HG03103 (cell line): ENCODE results near the gene DHODH.
"Not testable (repeated sequence)": the region's sequence is repeated elsewhere in the genome, so short reads cannot be mapped to it uniquely, and the experiment has no call there.

Experiments used
- ATAC-seq: cut with Tn5 transposase; IDR thresholded peaks from one replicate; pipeline ENCODE4 v1.9.1; 2021; ENCODE audit warnings: low read depth; ENCODE audit not compliant: unreplicated experiment

The DHODH gene

GRCh38 chr16:72050769-72051464 lies 42.4 kb downstream of the DHODH start:
- ATAC-seq: no peak

GRCh38 chr16:72051818-72052217 lies 43.3 kb downstream of the DHODH start:
- no peak for ATAC-seq

- ATAC-seq: not testable (repeated sequence)
These were observed 45.8 kb downstream of the DHODH start, which contains the start of gene HP for GRCh38 chr16:72054254-72054847. Gene HP (plus strand): TSS chr16:72054505. CDS start chr16:72054653, 148 bp downstream.

GRCh38 chr16:72055911-72056310 lies 47.4 kb downstream of the DHODH start:
- ATAC-seq: no peak

- not testable (repeated sequence) for ATAC-seq
These were observed 48.8 kb downstream of the DHODH start for GRCh38 chr16:72057313-72057712.

- ATAC-seq: not testable (repeated sequence)
These were observed 50.5 kb downstream of the DHODH start for GRCh38 chr16:72059060-72059459.

GRCh38 chr16:72060405-72060804 lies 51.9 kb downstream of the DHODH start:
- ATAC-seq: no peak

GRCh38 chr16:72061564-72061963 lies 53.0 kb downstream of the DHODH start:
- ATAC-seq: no peak

GRCh38 chr16:72064361-72064894 lies 55.9 kb downstream of the DHODH start:
- no peak for ATAC-seq

GRCh38 chr16:72066747-72067146 lies 58.2 kb downstream of the DHODH start:
- ATAC-seq: no peak

- no peak for ATAC-seq
These were observed 60.4 kb downstream of the DHODH start for GRCh38 chr16:72068930-72069329.

- no peak for ATAC-seq
These were observed 64.2 kb downstream of the DHODH start for GRCh38 chr16:72072514-72073342.

- no peak for ATAC-seq
These were observed 65.2 kb downstream of the DHODH start for GRCh38 chr16:72073560-72074230.

GRCh38 chr16:72075067-72075466 lies 66.5 kb downstream of the DHODH start:
- not testable (repeated sequence) for ATAC-seq
